ENCODE data around the gene SECTM1.
"Not testable (repeated sequence)": the region's sequence is repeated elsewhere in the genome, so short reads cannot be mapped to it uniquely, and the experiment has no call there.

SECTM1 gene

DNA sequence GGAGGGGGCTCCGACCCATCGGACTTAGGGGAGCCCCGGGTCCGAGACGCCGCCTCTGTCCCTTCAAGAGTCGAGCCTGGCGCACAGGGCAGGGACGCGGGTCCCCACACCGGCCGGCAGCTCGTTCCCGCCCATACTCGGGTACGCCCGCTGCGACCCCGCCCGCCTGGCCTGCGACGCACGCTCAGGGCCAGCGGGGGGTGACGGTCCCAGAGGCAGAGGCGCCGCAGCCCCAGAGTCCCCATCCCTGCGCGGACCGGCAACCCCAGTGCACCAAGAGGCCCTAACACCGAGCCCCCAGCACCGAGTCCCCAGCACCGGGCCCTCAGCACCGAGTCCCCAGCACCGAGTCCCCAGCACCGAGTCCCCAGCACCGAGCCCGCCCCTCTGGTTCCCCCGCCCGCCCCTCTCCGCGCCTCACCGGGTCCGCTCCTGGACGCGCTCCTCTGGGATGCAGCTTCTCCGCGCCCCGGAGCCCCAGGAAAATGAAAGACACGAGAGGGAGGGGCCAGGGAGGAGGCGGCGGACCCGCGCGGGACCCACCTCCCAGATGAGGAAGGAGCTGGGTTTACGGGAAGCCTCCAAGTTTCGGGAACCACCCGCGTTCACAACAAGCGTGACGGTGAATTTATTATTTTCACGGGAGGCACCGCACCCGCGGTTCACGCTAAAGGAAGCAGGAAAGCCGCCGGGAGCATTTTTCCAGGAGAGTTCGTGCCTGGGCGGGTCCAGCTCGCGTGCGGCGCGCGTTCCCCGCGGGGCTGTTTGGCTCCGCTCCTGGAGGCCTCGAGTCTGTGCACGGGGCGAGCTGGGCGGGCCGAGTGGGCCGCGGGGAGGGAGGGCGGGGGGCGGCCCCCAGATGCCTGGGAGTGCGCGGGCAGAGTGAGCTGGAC lies at the start of gene SECTM1:
Gene SECTM1, minus strand, starts transcription at position 488 of the 893 bp plus-strand sequence. CDS start 6,526 bp downstream, outside the sequence.
- DNase-seq: no peak

DNA sequence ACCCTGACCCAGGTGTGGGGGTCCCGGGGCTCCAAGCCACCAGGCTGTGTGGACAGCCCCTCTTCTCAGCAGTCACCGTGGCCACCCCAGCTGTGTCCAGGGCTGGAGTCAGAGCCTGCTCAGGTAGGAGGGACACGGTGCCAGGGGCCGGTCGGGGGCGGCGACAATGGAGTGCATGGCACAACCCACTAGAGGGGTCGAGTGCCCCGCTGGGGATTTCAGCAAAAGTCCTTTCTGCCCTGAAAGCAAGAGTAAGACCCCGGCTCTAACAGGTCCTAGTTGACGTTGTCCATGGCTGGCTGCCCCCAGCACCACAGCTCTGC lies 49.3 kb upstream of the SECTM1 start:
- DNase-seq: no peak

- DNase-seq: not testable (repeated sequence)
Observed at GRCh38 chr17:82382220-82382932, 48.8 kb upstream of the SECTM1 start.

GRCh38 chr17:82381703-82382009 lies 48.1 kb upstream of the SECTM1 start:
- DNase-seq: not testable (repeated sequence)

GRCh38 chr17:82380860-82381702 lies 47.5 kb upstream of the SECTM1 start:
- no peak for DNase-seq

DNA sequence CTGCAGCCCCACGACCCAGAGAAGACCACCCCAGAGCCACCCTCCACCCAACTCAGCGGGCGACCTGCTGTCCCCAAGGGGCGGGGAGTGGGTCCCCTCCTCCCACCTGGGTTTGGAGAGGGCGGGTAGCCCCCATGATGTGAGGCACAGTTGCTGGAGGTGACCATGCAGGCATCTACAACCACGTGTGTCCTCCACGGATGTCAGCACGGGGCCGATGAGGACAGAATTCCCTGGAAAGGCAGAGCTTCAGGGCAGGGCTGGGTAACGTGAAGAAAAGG lies 45.1 kb upstream of the SECTM1 start:
- no peak for DNase-seq

- DNase-seq: no peak
Observed at GRCh38 chr17:82377924-82378740, 44.6 kb upstream of the SECTM1 start.

DNA sequence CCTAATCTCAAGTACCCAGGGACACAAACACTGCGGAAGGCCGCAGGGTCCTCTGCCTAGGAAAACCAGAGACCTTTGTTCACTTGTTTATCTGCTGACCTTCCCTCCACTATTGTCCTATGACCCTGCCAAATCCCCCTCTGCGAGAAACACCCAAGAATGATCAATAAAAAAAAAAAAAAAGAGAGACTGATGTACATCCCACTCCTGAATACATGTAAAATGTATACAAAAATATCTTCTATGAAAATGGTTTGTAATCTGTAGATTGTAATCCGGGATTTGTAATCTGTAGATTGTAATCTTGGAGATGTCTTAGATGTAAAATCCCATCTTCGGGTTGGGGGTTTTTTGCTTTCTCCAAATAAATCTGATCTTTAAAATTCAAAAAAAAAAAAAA lies 43.7 kb upstream of the SECTM1 start:
- DNase-seq: not testable (repeated sequence)

DNA sequence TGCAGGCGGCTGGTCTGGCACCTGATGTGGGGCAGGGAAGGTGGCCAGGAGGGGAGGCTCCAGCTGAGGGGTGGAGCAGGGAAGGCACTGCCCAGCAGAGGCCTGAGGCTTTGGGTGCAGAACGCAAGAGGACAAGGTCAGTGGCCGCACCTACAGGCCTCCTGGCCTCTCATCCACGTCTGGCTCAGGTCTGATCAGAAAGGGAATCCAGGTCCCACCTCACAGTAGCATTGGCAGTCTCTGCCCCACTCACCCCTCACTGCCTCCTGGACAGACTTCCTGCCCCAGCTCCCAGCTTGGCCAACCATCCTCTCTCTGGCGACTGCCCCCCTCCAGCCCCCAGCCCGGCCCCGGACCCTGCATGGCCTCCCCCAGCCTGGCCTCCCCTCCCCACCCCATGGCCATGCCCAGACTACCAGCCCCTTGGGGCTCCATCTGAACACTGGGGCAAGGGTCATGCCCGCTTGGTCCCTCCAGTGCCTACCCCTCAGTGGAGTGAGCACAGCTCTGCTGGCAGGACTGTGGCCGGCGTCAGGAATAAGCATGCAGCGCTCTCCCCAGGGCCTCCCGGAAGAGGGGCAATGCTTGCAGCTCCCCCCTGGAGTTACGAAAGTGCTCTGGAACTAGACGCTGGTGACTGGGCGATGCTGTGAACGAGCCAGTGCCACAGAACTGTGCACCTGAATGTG lies 42.6 kb upstream of the SECTM1 start:
- no peak for DNase-seq

- no peak for DNase-seq
Observed at GRCh38 chr17:82375359-82376041, 41.9 kb upstream of the SECTM1 start.

- DNase-seq: no peak
Observed at GRCh38 chr17:82374626-82375331, 41.2 kb upstream of the SECTM1 start.

- DNase-seq: no peak
Observed at GRCh38 chr17:82373731-82374625, 40.4 kb upstream of the SECTM1 start.

- not testable (repeated sequence) for DNase-seq
Observed at GRCh38 chr17:82373072-82373452, 39.5 kb upstream of the SECTM1 start.

- DNase-seq: no peak
Observed at GRCh38 chr17:82372249-82373071, 38.9 kb upstream of the SECTM1 start.

DNA sequence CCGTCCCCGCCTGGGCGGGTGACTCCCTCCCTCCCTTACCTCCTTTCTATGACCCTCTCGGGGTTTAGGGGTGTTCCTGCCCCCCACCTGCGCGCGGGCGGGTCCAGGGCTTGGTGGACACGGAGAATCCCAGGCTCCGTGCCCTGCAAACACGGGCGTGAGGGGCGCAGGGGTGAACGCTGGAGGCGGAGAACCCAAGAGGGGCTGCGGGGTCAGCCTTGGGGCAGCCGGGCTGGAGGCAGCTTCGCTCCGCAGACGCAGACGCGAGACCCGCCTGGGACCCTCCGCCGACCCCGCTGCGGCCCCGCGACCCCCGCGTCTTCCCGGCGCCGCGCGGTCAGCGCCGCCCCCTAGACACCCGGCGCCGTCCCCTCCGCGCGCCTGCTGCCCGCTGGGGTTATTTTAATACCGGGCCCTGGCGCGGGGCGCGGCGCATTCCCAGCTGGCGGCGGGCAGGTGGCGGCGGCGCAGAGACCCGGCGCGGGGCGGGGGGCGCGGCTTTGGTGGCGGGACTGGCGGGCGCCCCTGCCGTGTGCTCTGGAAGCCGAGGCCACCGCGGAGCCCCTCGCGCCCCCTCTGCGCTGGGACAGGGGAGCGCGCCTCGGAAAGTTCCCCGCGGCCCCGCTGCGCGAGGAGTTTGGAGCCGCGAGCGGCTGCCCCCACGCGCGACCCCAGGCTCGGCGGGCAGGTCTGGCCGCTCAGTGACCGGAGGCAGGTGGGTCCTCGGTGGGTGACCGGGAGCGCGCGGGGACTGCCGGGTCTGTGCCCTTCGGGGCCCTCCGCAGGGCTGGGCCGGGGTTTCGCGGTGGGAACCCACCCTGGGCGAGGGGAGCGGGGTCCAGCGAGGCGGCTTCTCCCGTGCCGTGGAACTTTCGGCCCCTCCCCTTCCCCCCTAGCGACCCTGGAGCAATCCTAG lies 38.0 kb upstream of the SECTM1 start, which contains the start of gene UTS2R:
Gene UTS2R, plus strand, starts transcription at position 433 of the 916 bp plus-strand sequence. CDS start 2,560 bp downstream, outside the sequence.
- no peak for DNase-seq

DNA sequence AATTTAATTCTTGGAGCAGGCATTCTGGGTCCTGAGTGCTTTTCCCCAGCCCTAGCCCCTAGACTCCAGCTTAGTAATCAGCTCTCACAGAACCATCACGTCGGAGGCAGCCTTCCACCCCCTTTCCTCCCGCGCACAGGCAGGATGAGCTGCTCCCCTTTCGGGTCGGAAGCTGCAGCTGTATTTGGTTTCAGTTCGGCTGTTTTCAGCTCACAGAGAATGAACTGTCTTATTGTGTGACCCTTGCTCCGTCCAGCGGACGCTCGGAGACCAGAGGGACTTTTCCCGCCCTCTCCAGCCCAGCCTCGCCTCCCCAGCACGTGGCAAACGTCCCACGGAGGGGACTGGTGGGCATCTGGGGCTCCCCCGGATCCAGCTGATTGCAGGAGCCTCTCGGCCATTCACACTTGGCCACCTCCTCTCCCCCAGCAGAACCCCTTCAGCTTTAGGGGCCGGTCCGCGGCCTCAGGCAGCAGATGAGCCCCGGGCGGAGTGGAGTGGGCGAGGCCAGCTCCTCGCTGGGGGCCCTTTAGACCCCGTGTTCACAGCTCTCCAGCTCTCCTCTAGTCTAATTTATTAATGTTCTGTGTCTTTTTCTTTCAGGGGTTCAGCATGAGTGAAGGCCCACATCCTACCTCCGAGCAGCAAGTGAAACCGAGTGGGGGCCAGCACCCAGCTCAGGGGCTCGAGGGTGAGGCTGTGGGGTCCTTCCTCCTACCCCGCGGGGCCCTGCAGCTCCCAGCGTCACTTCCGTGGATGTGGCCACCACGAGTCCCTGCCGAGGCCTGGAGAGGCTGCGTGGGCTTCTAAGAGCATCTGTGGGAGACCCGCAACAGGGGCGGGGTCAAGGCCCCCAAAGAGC lies 37.1 kb upstream of the SECTM1 start:
- no peak for DNase-seq

- no peak for DNase-seq
Observed at GRCh38 chr17:82369211-82369610, 35.6 kb upstream of the SECTM1 start.

Measured in NCI-H774 (cell line).